Peyer's patch (tissue), 4 donors: Measurements from ENCODE around the gene CISH. TPM values are rescaled to one million over a fixed set of nuclear protein-coding genes. Genes with fewer than 3 reads are reported as not detected.

Experiments used
- DNase-seq, 3 donors: peaks; one replicate each; pipeline ENCODE4 v3.0.0-alpha.2; 2017 to 2019
- H3K27ac ChIP-seq, 4 donors: fragments of 200-600 bp; sonication (generic); one replicate each; pipeline ENCODE4 v1.5.1; 2016 to 2019
- H3K27me3 ChIP-seq, 2 donors: fragments of 200-600 bp; sonication (generic); one replicate each; pipeline ENCODE4 v1.5.1; 2019
- H3K36me3 ChIP-seq, 3 donors: fragments of 200-600 bp; sonication (generic); one replicate each; pipeline ENCODE4 v1.5.1; 2016 to 2019
- H3K4me1 ChIP-seq, 4 donors: fragments of 200-600 bp; sonication (generic); one replicate each; pipeline ENCODE4 v1.5.1; 2016 to 2019
- H3K4me3 ChIP-seq, 4 donors: fragments of 200-600 bp; sonication (generic); 1 replicate in 3 of 4; 2 replicates in 1 of 4; pipeline ENCODE4 v1.5.1; 2016 to 2019; ENCODE audit warnings: mild to moderate bottlenecking in 1 of 4
- H3K9me3 ChIP-seq, 4 donors: fragments of 200-600 bp; sonication (generic); one replicate each; pipeline ENCODE4 v1.5.1; 2016 to 2019; ENCODE audit warnings: mild to moderate bottlenecking in 1 of 4
- POLR2A ChIP-seq, 2 donors: fragments of 450-650 bp; IDR thresholded peaks; one replicate each; pipeline ENCODE4 v1.5.1; 2017; ENCODE audit warnings: antibody characterized with exemption in 2 of 2, mild to moderate bottlenecking in 2 of 2, moderate library complexity in 2 of 2
- total RNA-seq, 4 donors: library from RNA; depleted of rRNA; stranded (reverse); fragments of >200 nt; gene quantifications; one replicate each; pipeline ENCODE4 v1.1.0, GENCODE V29; 2016
- TF ChIP-seq, protein P1 (sequence below), 6 experiments: fragments of 450-650 bp in 4 of 6; fragments of 200-600 bp in 2 of 6; sonication (generic) in 1 of 6; IDR thresholded peaks; one replicate each; pipeline ENCODE4 v1.5.1; 2017 to 2019; ENCODE audit warnings: antibody characterized with exemption in 6 of 6, mild to moderate bottlenecking in 3 of 6, moderate library complexity in 1 of 6

The CISH gene
- total RNA-seq, 4 donors from 2014 or later: 9.7 to 13.5 (median 10.9) TPM

- Histone ChIP-seq H3K27me3 (no peaks in the 10 kb centered on the region), H3K27ac (no peak overlapping the region), H3K4me3 (no peak overlapping the region), H3K4me1 (peaks cover 0 to 8% (median 3%) of the 10 kb centered on the region in 4 donors), H3K36me3 (peaks cover 0 to 7% (median 0%) of the 10 kb centered on the region in 3 donors), H3K9me3 (no peaks in the 10 kb centered on the region)
- no peak for TF ChIP-seq POLR2A (IDR thresholded peaks at IDR 0.05)
- TF ChIP-seq, protein P1, sequence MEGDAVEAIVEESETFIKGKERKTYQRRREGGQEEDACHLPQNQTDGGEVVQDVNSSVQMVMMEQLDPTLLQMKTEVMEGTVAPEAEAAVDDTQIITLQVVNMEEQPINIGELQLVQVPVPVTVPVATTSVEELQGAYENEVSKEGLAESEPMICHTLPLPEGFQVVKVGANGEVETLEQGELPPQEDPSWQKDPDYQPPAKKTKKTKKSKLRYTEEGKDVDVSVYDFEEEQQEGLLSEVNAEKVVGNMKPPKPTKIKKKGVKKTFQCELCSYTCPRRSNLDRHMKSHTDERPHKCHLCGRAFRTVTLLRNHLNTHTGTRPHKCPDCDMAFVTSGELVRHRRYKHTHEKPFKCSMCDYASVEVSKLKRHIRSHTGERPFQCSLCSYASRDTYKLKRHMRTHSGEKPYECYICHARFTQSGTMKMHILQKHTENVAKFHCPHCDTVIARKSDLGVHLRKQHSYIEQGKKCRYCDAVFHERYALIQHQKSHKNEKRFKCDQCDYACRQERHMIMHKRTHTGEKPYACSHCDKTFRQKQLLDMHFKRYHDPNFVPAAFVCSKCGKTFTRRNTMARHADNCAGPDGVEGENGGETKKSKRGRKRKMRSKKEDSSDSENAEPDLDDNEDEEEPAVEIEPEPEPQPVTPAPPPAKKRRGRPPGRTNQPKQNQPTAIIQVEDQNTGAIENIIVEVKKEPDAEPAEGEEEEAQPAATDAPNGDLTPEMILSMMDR (IDR thresholded peaks at IDR 0.05): no peak
- DNase-seq: no peak
Observed at GRCh38 chr3:50635066-50635465, 23.5 kb upstream of the CISH start.

DNA sequence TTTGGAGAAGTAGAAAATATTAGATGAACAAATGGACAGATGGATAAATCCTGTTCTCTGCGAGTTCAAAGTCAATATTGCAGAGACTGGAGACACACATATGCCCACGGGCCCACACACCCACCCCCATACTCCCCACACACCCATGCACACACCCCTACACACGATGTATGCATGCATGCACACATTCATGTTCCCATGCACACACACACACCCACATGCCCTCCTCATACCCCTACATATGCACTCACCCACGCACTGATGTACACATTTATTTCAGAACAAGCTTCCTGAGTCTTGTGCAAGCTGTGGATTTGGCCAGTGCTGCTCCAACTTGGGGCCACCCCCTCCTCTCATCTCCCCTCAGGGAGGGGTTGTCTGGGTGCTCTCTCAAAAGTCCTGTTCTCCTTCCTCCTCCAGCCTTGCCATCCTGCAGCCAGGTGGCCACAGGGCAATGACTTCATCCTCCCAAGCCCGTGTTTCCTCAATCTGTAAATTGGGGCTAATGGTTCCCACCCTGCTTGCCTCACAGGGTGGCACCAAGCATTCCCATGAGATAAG is 21.7 kb upstream of the CISH start:
- no peaks in the 10 kb centered on the region for H3K9me3 ChIP-seq
- no peak overlapping the region for H3K27ac ChIP-seq

GRCh38 chr3:50632450-50632849 is 20.9 kb upstream of the CISH start:
- Histone ChIP-seq H3K36me3 (no peaks in the 10 kb centered on the region), H3K27ac (no peak overlapping the region), H3K4me3 (no peak overlapping the region), H3K9me3 (no peaks in the 10 kb centered on the region), H3K4me1 (peaks cover 0 to 8% (median 3%) of the 10 kb centered on the region in 4 donors), H3K27me3 (no peaks in the 10 kb centered on the region)
- DNase-seq: no peak
- TF ChIP-seq, protein P1 (IDR thresholded peaks at IDR 0.05): no peak
- TF ChIP-seq POLR2A (IDR thresholded peaks at IDR 0.05): no peak

More for the DNA sequence above, 21.7 kb upstream of the CISH start:
- no peak for DNase-seq
- peaks cover 0 to 8% (median 3%) of the 10 kb centered on the region in 4 donors for H3K4me1 ChIP-seq
- no peaks in the 10 kb centered on the region for H3K36me3 ChIP-seq
- H3K4me3 ChIP-seq: no peak overlapping the region
- no peaks in the 10 kb centered on the region for H3K27me3 ChIP-seq
- no peak for TF ChIP-seq POLR2A (IDR thresholded peaks at IDR 0.05)
- TF ChIP-seq, protein P1 (IDR thresholded peaks at IDR 0.05): no peak

- Histone ChIP-seq H3K4me3 (no peak overlapping the region), H3K27me3 (no peaks in the 10 kb centered on the region), H3K36me3 (no peaks in the 10 kb centered on the region), H3K4me1 (peaks cover 0 to 3% (median 0%) of the 10 kb centered on the region in 4 donors), H3K27ac (no peak overlapping the region), H3K9me3 (no peaks in the 10 kb centered on the region)
- TF ChIP-seq, protein P1 (IDR thresholded peaks at IDR 0.05): no peak
- no peak for TF ChIP-seq POLR2A (IDR thresholded peaks at IDR 0.05)
- DNase-seq: no peak
Observed at GRCh38 chr3:50630877-50631276, 19.3 kb upstream of the CISH start.

- H3K9me3 ChIP-seq: no peaks in the 10 kb centered on the region
- TF ChIP-seq, protein P1 (IDR thresholded peaks at IDR 0.05): no peak
- no peak for TF ChIP-seq POLR2A (IDR thresholded peaks at IDR 0.05)
- DNase-seq: no peak
- H3K27ac ChIP-seq: no peak overlapping the region
- peaks cover 0 to 3% (median 0%) of the 10 kb centered on the region in 4 donors for H3K4me1 ChIP-seq
- no peaks in the 10 kb centered on the region for H3K27me3 ChIP-seq
- H3K4me3 ChIP-seq: no peak overlapping the region
- H3K36me3 ChIP-seq: no peaks in the 10 kb centered on the region
Observed at GRCh38 chr3:50630394-50630793, 18.8 kb upstream of the CISH start.
